Upper lobe of left lung (tissue), 6 donors: ENCODE data around the gene TCERG1L. TPM values are rescaled to one million over a fixed set of nuclear protein-coding genes. Genes with fewer than 3 reads are reported as not detected.

Source experiments
- ATAC-seq, 2 donors: fragments of 200-7000 bp; cut with Tn5 transposase; one replicate each; pipeline ENCODE4 v1.9.1; 2022; ENCODE audit warnings: mild to moderate bottlenecking in 2 of 2, moderate library complexity in 2 of 2; ENCODE audit not compliant: low FRiP score in 2 of 2
- DNase-seq, 2 donors: peaks; one replicate each; pipeline ENCODE4 v3.0.0-alpha.2; 2019 to 2020
- H3K27ac ChIP-seq, 4 donors: fragments of 200-600 bp; sonication (generic); one replicate each; pipeline ENCODE4 v1.5.1; 2016 to 2019
- H3K27me3 ChIP-seq, 4 donors: fragments of 200-600 bp; sonication (generic); one replicate each; pipeline ENCODE4 v1.5.1; 2017 to 2019
- H3K36me3 ChIP-seq, 4 donors: fragments of 200-600 bp; sonication (generic); one replicate each; pipeline ENCODE4 v1.5.1; 2016 to 2019
- H3K4me1 ChIP-seq, 4 donors: fragments of 200-600 bp; sonication (generic); one replicate each; pipeline ENCODE4 v1.5.1; 2018 to 2019
- H3K4me3 ChIP-seq, 4 donors: fragments of 200-600 bp; sonication (generic); one replicate each; pipeline ENCODE4 v1.5.1; 2017 to 2019; ENCODE audit warnings: mild to moderate bottlenecking in 2 of 4, moderate library complexity in 1 of 4
- H3K9me3 ChIP-seq, 4 donors: fragments of 200-600 bp; sonication (generic); one replicate each; pipeline ENCODE4 v1.5.1; 2018 to 2019
- EP300 ChIP-seq, 4 donors: sonication (generic); formaldehyde crosslinking; IDR thresholded peaks; one replicate each; pipeline ENCODE4 v1.5.1; 2017; ENCODE audit warnings: antibody characterized with exemption in 4 of 4, control low read depth in 2 of 4
- POLR2A ChIP-seq, 4 donors: fragments of 450-650 bp; IDR thresholded peaks; one replicate each; pipeline ENCODE4 v1.5.1; 2016 to 2017; ENCODE audit warnings: antibody characterized with exemption in 4 of 4, mild to moderate bottlenecking in 2 of 4
- POLR2AphosphoS5 ChIP-seq, 2 donors: sonication (generic); formaldehyde crosslinking; IDR thresholded peaks; one replicate each; pipeline ENCODE4 v1.5.1; 2017; ENCODE audit warnings: antibody characterized with exemption in 2 of 2
- WGBS, 2 donors: methylation state at CpG; one replicate each; pipeline ENCODE4 v1.1.5; 2017 to 2018; 5-methylcytosine and 5-hydroxymethylcytosine counted together
- total RNA-seq, 6 donors: library from RNA; depleted of rRNA in 4 of 6; stranded (reverse); fragments of >200 nt in 4 of 6; gene quantifications; one replicate each; pipeline versions ENCODE4 v1.1.0 to v1.2.1, GENCODE V29; 2016 to 2021
- TF ChIP-seq, protein P1 (sequence below), 6 experiments: fragments of 450-650 bp in 4 of 6; fragments of 200-600 bp in 2 of 6; sonication (generic) in 2 of 6; IDR thresholded peaks; one replicate each; pipeline ENCODE4 v1.5.1; 2016 to 2019; ENCODE audit warnings: antibody characterized with exemption in 6 of 6
- donor health status: DM: no; HTN: no; CAD: no; lungs with moderate emphysema.
- donor health status: DM: no; HTN: yes; CAD: no; lungs with severe emphysema.

TCERG1L gene
- total RNA-seq, 6 donors from 2014 or later: 0.10 TPM; not detected in 5

DNA sequence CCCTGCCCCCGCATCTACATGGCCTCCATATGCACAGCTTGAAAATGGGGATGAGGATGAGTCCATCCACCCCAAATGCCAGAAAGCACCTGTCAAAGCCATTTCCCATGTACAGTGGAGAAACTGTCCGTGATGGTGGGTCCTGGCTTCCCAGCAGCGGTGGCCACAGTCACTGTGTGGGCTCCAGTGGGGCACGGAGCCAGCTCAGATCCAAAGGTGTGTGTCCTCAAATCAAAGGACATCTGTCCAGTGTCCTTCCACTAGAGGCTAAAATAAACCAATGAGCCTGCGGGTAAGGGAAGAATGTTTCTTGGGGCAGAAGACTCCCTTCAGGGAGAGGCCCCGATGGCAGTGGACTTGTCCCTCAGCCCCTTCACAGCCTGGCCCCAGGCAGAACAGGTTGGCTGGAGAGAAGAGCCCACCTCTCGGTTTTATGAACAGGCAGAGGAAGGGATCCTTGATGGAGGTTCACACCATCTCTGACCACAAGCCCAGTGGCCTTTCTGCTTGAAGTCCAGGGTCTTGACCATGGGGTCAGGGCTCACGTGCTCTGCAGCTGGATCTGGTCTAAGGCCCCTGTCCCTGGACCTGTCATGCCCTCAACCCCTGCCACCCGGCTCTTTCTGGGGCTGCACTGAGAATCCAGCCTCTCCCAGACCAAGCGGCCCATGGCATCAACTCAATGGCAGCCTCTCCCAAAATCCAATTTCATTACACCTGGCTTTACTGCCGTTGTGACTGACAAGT lies 106.9 kb downstream of the TCERG1L start:
- no peaks in the 10 kb centered on the region for H3K9me3 ChIP-seq
- no peaks in the 10 kb centered on the region for H3K4me1 ChIP-seq
- 87 to 92% methylated on average over 7 to 11 of the region's 11 CpGs for WGBS, 2 donors
- TF ChIP-seq POLR2A (IDR thresholded peaks at IDR 0.05) (no peak), EP300 (IDR thresholded peaks at IDR 0.05) (no peak), POLR2AphosphoS5 (IDR thresholded peaks at IDR 0.05) (no peak)
- TF ChIP-seq, protein P1, sequence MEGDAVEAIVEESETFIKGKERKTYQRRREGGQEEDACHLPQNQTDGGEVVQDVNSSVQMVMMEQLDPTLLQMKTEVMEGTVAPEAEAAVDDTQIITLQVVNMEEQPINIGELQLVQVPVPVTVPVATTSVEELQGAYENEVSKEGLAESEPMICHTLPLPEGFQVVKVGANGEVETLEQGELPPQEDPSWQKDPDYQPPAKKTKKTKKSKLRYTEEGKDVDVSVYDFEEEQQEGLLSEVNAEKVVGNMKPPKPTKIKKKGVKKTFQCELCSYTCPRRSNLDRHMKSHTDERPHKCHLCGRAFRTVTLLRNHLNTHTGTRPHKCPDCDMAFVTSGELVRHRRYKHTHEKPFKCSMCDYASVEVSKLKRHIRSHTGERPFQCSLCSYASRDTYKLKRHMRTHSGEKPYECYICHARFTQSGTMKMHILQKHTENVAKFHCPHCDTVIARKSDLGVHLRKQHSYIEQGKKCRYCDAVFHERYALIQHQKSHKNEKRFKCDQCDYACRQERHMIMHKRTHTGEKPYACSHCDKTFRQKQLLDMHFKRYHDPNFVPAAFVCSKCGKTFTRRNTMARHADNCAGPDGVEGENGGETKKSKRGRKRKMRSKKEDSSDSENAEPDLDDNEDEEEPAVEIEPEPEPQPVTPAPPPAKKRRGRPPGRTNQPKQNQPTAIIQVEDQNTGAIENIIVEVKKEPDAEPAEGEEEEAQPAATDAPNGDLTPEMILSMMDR (IDR thresholded peaks at IDR 0.05): no peak
- no peak for ATAC-seq
- no peak overlapping the region for H3K27ac ChIP-seq
- peak in 1 of 2 donors; percentile 3 for DNase-seq
- no peak overlapping the region for H3K4me3 ChIP-seq
- H3K27me3 ChIP-seq: no peaks in the 10 kb centered on the region
- H3K36me3 ChIP-seq: no peaks in the 10 kb centered on the region

GRCh38 chr10:131203456-131204357 lies 107.8 kb downstream of the TCERG1L start:
- ATAC-seq: no peak

DNA sequence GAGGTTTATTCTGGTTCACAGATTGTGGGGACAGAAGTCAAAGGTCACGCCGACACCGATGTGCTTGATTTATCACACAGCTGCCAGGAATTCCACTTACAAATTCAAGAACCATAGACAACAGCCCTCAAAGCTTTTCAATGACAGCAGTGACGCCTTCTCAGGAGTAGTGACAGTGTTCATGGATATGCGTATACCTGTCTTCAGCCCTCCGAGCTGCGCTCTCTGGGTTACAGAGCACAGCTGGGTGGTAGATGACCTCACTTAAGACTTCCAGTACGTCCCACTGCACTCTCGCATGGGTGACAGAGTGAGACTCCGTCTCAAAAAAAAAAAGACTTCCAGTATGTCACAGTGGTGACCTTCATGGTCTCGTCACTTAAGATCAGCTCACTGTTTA lies 108.5 kb downstream of the TCERG1L start:
- 73 to 78% methylated on average over 11 of the region's 11 CpGs for WGBS, 2 donors
- no peak overlapping the region for H3K27ac ChIP-seq
- TF ChIP-seq, protein P1 (IDR thresholded peaks at IDR 0.05): no peak
- TF ChIP-seq POLR2A (IDR thresholded peaks at IDR 0.05) (no peak), POLR2AphosphoS5 (IDR thresholded peaks at IDR 0.05) (no peak), EP300 (IDR thresholded peaks at IDR 0.05) (no peak)
- ATAC-seq (no peak), DNase-seq (peak in 1 of 2 donors; percentile 14)
- no peaks in the 10 kb centered on the region for H3K4me1 ChIP-seq
- no peaks in the 10 kb centered on the region for H3K36me3 ChIP-seq
- no peaks in the 10 kb centered on the region for H3K9me3 ChIP-seq
- no peak overlapping the region for H3K4me3 ChIP-seq
- H3K27me3 ChIP-seq: no peaks in the 10 kb centered on the region

More at GRCh38 chr10:131203456-131204357, 107.8 kb downstream of the TCERG1L start:
- DNase-seq: peak in 1 of 2 donors; percentile 10
- no peaks in the 10 kb centered on the region for H3K27me3 ChIP-seq
- H3K36me3 ChIP-seq: no peaks in the 10 kb centered on the region
- no peaks in the 10 kb centered on the region for H3K9me3 ChIP-seq
- WGBS, 2 donors: 89 to 93% methylated on average over 18 to 21 of the region's 22 CpGs
- H3K4me3 ChIP-seq: no peak overlapping the region
- H3K4me1 ChIP-seq: no peaks in the 10 kb centered on the region
- TF ChIP-seq POLR2A (IDR thresholded peaks at IDR 0.05) (no peak), POLR2AphosphoS5 (IDR thresholded peaks at IDR 0.05) (no peak), EP300 (IDR thresholded peaks at IDR 0.05) (no peak)
- TF ChIP-seq, protein P1 (IDR thresholded peaks at IDR 0.05): no peak
- no peak overlapping the region for H3K27ac ChIP-seq

DNA sequence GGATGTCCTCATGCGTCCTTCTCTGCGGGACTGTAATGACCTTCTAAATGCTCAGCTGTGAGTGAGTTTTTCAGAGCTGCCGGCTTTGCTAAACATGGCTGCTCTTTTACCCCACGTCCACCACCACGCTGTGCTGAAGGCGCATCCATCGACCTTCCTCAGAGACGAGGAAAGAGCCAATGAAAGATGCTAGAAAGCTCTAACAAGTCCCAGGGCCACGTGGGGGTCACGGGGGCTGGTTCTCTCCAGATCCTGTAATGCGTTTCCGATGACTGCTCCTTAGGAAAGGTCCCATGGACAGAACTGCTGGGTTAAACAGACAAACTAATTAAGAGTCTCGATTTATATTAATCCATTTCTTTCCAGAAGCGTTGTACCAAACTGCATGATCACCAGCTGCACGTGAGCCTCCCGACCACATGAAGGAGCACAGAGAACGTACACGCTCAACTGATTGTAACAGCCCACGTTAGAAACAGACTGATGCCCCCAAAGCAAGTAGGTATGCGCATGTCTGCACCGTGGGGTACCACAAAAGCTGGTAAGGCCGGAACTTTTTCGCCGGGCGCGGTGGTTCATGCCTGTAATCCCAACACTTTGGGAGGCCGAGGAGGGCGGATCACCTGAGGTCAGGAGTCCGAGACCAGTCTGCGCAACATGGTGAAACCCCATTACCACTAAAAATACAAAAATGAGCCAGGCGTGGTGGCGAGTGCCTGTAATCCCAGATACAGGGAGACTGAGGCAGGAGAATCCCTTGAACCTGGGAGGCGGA lies 109.6 kb downstream of the TCERG1L start:
- Histone ChIP-seq H3K4me1 (no peaks in the 10 kb centered on the region), H3K36me3 (no peaks in the 10 kb centered on the region), H3K4me3 (no peak overlapping the region), H3K27ac (no peak overlapping the region), H3K9me3 (no peaks in the 10 kb centered on the region), H3K27me3 (no peaks in the 10 kb centered on the region)
- no peak for ATAC-seq
- peak in 1 of 2 donors; percentile 16 for DNase-seq
- TF ChIP-seq POLR2AphosphoS5 (IDR thresholded peaks at IDR 0.05): no peak
- TF ChIP-seq, protein P1 (IDR thresholded peaks at IDR 0.05): no peak
- no peak for TF ChIP-seq POLR2A (IDR thresholded peaks at IDR 0.05)
- no peak for TF ChIP-seq EP300 (IDR thresholded peaks at IDR 0.05)
- WGBS, 2 donors: 92 to 95% methylated on average over 31 to 33 of the region's 33 CpGs
